HG03095 (cell line): ENCODE measurements around the gene INPP5D.
"Not testable (repeated sequence)": the region's sequence is repeated elsewhere in the genome, so short reads cannot be mapped to it uniquely, and the experiment has no call there.

Experiments used
- ATAC-seq: cut with Tn5 transposase; IDR thresholded peaks from one replicate; pipeline ENCODE4 v1.9.1; 2021; ENCODE audit warnings: moderate library complexity; ENCODE audit not compliant: unreplicated experiment

INPP5D gene

GRCh38 chr2:233052517-233052916, 7.6 kb upstream of the INPP5D start:
- not testable (repeated sequence) for ATAC-seq

DNA sequence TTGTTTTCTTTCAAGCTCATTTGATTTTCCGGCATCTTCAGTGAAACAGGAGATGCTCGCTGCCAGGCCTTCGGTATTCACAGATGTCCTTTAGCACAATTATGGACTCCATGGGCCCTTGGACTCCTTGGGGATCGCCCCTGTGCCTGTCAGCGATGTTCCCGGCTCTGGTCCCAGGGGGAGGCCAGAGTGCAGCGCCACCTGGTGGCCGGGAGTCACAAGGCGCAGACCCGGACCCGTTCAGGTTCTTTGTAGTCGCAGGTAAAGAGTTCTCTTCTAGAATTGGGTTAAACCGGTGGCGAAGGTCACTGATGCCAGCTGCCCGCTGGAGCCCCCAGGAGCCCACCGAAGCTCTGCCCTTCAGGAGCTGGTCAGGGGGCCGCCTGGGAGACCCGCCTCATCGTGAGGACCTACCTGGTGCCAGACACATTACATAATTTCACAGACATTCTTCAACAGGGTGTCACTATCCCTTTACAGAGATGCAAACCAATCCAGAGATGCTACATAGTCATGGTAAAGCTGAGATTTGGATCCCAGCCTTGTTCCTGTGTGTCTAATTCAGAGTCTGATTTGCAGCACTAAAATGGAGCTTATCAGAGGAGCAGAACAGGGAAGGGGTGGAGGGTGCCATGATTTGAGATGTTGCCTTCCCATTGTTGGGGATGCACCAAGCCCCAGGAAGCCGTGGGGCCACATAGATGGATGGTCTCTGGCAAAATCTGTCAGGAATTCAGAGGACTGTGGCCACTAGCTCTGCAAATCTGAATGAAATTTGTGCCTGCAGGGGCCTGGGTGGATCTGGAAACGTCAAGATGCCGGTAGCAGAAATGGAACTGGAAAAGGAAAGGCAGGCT, 6.0 kb upstream of the INPP5D start:
- no peak for ATAC-seq

DNA sequence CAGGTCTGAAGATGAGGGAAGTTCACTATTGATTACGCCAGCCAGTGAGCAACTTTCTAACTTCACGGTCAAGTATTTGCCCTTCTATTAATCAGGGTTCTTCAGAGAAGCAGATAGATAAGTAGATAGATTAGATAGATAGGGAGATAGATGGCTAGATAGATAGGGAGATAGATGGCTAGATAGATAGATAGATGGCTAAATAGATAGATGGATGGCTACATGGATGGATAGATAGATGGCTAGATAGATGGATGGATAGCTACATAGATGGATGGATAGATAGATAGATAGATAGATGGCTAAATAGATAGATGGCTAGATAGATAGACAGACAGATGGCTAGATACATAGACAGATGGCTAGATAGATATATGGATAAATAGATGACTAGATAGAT, 4.8 kb upstream of the INPP5D start:
- no peak for ATAC-seq

DNA sequence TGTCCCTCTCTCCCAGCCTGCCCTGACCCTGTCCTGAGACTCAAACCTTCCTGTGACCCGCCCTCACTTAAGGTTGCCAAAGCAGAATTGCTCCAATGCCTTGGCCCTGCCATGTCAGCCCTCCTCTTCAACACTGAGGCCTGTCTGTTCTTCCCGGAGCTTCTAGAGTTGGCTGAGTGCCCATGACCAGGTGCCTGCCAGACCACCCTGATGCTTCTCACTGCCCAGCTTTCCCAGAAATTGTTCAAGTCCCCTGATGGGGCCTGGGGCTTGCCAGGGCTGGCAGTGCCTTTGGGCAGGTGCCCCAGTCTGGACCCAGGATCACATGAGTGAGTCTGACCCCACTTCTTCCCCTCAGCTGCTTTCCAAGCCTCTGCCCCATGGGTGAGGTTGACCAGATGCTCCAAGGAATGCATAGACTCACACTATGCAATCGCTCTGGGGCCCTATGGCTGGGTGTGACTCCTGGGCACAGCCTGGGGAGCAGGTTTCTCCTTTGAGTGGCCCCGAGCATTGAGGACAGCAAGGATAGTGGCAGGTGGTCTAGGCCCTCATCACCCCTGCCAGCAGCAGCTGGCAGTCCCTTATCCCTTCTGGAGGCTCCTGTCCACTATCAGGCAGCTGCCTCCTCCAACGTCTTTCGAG, 3.1 kb upstream of the INPP5D start:
- no peak for ATAC-seq

DNA sequence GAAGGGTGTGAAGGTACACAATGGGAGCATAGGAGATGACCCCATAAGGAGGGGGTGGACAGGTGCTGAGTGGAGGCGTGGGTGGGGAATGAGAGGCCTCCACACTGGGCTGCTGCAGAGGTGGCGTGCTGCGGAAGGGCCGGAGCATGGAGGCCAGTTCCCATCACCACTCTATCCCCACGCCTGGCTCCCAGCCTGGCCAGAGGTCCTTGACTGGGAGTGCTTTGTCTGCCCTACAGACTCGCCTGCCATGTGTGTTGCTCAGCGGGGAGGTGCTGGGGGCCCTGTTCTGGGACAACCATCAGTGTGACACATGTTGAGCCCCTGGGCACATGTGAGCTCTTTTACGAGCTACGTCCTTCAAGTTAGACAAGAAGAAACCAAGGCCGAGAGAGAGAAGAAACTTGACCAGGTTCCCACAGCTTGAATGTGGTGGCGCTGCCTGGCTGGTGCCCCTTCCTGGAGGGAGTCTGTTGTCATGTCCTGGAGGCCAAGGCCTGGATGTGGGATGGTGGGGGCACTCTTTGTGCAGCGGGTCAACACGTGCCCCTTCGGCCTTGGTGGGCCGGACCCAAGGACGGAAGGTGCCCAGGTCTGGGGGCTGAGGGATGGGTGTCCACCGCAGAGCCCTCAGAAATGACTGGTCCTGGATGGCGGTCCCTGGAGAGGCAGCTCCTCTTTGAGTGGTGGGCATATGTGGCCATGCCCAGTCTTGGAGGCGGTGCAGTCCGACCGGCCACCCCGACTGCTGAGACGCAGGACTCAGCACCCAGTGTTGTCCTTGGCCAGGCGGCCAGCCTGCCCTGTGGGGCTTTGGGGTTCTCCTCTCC, 1.2 kb upstream of the INPP5D start:
- no peak for ATAC-seq

DNA sequence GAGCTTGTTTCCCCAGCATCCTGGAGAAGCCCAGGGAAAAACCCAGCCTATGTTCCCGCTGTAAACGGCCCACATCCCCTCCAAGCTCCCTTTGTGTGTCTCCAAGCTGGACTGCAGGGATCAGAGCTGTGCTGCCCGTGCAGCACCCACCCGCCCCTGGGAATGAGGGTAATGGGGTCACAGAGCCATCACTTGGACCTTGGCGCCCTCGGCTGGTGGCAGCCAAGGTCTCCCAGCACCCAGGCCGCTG, 670 bp upstream of the INPP5D start:
- no peak for ATAC-seq

DNA sequence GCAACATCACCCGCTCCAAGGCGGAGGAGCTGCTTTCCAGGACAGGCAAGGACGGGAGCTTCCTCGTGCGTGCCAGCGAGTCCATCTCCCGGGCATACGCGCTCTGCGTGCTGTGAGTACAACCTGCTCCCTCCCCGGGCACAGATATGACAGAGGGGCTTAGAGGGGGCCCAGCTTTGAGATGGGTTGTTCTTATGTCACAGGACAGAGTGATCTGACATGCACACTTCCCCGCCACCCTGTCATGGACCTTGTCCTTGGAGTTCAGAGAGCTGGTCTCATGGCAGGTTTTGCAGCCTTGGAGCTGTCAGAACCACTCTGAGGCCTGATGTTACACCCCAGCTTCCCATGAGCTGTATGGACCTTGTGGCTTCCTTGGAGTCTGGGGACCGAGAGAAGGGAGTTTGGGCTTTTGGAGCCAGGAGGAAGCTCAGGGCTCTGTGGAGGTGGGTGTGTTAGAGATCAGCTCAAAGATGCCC, 398 bp downstream of the INPP5D start:
- no peak for ATAC-seq

- peak; percentile 28 for ATAC-seq
Measured at GRCh38 chr2:233060980-233061590, 943 bp downstream of the INPP5D start.

GRCh38 chr2:233061591-233062450, 1.7 kb downstream of the INPP5D start:
- ATAC-seq, result peak; percentile 26

GRCh38 chr2:233062451-233062850, 2.3 kb downstream of the INPP5D start:
- ATAC-seq, result no peak

GRCh38 chr2:233062946-233063268, 2.8 kb downstream of the INPP5D start:
- no peak for ATAC-seq

DNA sequence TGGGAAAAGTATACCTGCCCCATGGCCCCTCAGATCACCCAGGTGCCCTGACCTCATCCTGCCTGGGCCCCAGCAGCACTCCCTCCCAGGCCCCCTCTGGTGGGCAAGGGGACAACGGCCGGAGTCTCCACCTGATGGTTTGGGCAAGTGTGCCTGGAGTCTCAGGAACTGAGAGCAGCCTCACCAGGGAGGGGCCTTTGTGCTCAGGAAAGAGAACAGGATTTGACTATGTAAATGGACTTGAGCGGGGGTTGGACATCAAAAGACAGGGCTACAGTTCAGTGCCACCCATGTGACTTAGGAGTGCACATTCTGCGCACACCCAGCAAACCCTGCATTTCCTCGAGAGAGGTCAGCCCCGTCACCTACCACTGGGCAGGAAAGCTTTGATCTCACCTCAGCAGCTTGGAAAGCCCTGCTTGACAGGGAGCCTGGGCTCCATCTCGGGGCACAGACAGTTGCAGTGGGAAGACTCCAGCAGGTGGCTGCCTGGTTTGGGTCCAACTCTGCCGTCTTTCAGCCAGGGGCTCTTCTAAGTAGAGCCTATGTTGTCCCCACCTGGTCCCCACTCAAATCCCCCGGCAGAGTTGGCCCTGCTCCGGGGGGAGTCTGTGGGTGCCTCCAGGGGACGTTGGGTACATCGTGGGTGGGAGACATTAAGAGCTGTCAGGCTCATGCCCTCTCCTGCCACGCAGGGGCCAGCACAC, 3.3 kb downstream of the INPP5D start:
- peak; percentile 40 for ATAC-seq

DNA sequence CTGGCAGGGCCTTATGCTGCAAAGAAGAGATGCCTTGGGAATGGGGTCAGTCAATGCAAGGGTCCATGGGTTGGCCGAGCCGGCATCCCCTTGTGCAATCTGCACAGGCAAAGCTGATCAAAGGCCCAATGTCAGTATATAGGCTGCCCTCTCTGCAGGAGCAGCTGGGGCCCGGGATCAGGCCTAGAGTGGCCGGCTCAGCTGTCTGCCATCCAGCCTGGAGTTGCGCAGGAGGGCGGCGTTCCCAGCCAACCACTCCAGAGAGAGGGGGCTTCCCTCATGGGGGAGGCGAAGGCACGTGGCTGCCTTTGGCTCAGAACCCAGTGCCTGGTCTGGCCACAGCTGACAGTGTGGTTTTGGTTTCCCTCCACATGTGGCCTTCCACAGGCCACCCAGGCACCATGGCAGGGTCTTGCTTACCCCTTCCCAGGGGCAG, 3.9 kb downstream of the INPP5D start:
- no peak for ATAC-seq

DNA sequence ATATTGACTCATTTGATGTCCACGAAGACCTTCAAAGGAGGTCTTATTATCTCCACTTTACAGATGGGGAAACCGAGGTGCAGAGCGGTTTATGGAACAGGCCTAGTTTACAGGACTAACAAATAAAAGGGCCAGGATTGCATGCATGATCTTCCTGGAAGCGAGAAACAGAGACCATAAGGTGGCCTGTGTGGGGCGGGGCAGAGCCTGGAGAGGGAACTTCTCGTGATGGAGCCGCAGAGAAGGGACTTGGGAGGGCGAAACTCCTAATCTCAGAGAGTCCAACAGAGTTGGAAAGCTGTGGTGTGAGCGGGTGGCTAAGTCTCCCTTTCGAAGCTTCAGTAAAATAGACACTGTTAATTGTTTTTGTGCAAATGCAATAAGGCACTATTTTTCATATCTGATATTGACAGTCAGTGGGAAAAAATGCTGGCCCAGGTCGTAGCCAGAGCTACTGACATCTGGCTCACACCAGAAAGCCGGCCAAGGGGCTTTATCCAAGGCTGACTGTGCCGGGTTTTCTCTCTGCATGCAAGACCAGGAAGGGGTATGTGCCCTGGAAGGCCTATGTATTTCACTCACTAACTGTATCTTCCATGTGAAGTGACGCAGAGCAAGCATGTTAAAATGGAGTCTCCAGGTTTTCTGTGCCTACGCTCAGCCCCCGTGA, 4.5 kb downstream of the INPP5D start:
- no peak for ATAC-seq

DNA sequence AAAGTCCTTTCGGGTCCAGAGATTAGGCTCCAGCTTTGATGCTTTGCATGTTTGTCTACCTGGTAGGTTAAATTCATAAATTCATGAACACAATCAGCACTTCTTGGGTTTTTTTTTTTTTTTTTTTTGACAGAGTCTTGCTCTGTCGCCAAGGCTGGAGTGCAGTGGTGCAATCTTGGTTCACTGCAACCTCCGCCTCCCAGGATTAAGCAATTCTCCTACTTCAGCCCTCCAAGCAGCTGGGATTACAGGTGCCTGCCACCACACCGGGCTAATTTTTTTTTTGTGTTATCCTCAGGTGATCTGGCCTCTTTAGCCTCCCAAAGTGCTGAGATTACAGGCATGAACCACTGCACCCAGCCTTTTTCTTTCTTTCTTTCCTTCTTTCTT, 5.1 kb downstream of the INPP5D start:
- ATAC-seq, result not testable (repeated sequence)

GRCh38 chr2:233065954-233066470, 5.9 kb downstream of the INPP5D start:
- no peak for ATAC-seq

- no peak for ATAC-seq
Measured at GRCh38 chr2:233068762-233069418, 8.7 kb downstream of the INPP5D start.

- ATAC-seq, result no peak
Measured at GRCh38 chr2:233072838-233073237, 12.7 kb downstream of the INPP5D start.

GRCh38 chr2:233074106-233074505, 14.0 kb downstream of the INPP5D start:
- no peak for ATAC-seq
